NOMO-1 treated with dmso at 0.1 percent for 144 hours (cell line): Measurements from ENCODE around the gene OR51B2.
"Not testable (repeated sequence)": the region's sequence is repeated elsewhere in the genome, so short reads cannot be mapped to it uniquely, and the experiment has no call there.

ENCODE experiments used
- DNase-seq: peaks from one replicate; lab custom pipeline; 2025; ENCODE audit not compliant: unreplicated experiment; lab: John Stamatoyannopoulos, UW

OR51B2 gene

DNA sequence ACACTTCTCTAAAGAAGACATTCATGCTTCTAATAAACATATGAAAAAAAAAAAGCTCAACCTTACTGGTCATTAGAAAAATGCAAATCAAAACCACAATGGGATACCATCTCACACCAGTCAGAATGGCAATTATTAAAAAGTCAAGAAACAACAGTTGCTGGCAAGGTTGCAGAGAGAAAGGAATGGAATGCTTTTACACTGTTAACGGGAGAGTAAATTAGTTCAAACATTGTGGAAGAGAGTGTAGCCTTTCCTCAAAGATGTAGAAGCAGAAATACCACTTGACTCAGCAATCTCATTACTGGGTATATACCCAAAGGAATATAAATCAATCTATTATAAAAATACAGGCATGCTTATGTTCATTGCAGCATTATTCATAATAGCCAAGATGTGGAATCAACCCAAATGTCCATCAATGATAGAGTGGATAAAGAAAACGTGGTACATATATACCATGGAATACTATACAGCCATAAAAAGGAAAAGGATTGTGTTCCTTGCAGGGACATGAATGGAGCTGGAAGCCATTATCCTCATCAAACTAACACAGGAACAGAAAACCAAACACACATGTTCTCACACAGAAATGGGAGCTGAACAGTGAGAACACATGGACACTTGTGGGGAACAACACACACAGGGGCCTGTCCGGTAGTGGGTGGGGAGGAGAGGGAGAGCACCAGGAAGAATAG lies 10.6 kb downstream of the OR51B2 start:
- not testable (repeated sequence) for DNase-seq

DNA sequence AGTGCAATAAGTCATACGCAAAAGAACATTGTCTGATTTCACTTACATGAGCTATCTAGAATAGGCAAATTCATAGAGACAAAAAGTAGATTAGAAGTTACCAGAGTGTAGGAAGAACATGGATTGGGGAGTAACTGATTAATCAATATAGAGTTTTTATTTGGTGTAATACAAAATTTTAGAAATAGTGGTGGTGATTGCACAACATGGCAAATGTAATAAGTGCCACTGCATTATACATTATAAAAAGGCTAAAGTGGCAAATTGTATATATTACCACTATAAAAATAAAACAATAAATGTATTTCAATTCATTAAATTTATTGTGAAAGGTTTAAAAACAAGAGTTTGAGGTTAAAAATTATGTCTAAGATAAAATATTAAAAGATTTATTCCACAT lies 13.7 kb downstream of the OR51B2 start:
- no peak for DNase-seq

DNA sequence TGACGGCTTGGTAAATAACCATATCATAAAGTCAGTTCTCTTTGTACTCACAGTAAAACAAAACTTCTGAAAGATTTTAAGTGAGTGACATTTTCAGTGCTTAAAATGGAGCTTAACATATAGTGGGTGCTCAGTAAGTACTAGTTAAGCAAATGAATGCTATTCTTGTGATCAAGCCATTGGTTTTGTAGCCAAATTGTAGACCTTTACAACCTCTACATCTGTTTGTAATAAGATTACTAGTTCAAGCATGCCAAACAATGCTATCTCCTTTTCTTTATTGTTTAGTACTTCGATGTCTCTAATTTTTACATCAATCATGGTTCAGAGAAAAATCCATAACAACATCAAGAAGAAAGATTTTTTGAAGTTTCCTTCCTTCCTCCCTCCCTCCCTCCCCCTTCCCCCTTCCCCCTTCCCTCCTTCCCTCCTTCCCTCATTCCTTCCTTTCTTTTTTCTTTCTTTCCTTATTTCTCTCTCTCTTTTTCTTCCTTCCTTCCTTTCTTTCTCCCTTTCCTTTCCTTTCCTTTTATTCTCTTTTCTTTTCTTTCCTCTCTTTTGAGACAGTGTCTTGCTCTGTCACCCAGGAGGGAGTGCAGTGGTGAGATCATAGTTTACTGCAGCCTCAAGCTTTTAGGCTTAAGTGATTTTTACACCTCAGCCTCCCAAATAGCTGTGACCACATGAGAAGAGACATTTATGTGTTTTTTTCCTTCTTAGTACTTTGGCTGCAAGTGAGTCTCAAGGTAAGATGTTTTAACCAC lies 16.7 kb downstream of the OR51B2 start:
- DNase-seq: no peak

DNA sequence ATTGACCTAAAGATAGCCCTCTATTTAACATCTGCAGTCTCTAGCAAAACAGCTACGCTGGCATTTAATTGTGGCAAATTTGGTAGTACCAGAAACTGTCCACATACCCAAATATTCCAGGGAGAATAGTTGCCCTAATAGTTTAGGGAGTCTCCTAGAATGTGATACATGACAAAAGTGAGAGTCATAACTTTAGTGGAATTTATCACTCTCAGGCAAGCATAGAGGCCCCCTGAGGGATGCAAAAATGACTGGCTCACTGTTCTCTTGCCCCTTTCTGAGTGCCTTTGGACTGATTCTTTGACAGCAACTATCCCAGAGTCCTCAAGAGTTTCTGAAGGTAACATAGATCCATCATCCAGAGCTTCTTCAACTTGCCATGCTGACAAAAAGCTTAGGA lies 20.1 kb downstream of the OR51B2 start:
- DNase-seq: no peak

DNA sequence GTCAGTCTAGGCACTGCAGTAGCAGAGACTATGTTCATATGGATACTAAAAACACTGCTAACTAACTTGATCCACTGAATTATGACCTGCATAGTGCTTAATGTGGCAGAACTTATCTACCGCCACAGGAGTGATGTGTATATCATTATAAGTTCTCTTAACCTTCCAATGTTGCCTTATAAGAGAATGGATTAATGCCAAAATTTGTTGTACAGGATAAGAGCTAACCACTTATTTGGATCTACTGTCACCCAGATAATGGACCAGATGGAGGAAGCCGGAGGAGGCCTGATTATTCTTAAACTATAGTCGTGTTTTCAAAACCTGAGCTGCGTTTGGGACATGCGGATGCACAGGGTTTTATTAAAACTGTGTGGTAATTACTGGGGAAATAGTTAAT lies 20.5 kb downstream of the OR51B2 start:
- DNase-seq: no peak

DNA sequence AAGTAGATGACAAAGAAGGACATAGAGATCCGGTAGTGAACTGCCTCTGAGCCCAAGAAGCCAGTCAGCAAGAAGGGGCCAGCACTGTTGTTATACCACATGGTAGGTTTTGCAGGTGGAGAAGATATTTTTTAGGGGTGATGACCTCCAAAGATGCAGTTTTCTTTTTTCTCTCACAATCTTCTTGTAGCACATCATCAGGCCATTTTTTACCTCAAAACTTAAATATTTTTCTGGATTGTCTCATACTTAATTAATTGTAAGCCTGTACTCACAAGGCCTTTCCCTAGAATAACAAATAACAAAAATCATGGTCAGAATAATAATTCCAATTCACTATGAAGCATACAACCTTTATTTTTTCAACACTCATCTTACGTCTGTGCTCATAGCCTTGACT lies 22.3 kb downstream of the OR51B2 start, which contains the start of gene OR51B4:
OR51B4 (minus strand) TSS at position 101 of the 400 bp plus-strand sequence; CDS start at position 101, 0 bp downstream.
- DNase-seq: no peak

DNA sequence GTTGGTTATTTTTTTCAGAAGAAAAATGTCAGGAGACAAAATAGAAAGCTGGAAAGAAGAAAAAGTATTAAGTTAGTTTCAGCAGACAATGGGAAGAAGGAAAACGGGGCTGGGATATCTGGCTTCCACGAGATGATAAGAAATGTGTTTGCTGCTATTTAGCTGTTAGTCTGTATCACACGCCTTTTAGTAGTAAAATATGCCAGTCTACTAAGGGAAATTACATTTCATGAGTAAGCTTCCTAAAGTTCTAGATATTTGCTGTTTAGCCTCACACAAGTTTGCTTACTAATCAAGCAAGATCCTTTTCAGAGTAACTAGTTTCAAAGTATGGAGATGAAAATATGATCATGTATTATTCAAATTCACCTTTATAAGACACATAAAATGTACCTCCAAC lies 23.8 kb downstream of the OR51B2 start:
- no peak for DNase-seq

DNA sequence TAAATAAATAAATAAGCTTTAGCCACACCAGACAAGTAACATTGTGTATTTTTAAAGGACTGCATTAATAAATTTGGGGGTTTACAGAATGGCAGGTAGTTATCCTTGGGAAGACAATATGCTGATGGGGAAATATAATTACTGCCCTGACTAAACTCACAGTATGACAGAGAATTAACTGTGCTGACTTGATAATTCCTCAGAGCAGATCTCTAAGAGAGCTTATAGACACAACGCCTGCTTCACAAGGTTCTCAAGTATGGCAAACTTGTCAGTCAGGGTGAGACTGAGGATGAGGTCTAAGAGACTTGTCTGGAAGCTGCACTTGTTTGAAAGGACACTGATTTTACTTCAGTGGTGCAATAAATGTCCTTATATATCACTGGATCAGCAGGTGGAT lies 25.6 kb downstream of the OR51B2 start:
- DNase-seq: no peak

DNA sequence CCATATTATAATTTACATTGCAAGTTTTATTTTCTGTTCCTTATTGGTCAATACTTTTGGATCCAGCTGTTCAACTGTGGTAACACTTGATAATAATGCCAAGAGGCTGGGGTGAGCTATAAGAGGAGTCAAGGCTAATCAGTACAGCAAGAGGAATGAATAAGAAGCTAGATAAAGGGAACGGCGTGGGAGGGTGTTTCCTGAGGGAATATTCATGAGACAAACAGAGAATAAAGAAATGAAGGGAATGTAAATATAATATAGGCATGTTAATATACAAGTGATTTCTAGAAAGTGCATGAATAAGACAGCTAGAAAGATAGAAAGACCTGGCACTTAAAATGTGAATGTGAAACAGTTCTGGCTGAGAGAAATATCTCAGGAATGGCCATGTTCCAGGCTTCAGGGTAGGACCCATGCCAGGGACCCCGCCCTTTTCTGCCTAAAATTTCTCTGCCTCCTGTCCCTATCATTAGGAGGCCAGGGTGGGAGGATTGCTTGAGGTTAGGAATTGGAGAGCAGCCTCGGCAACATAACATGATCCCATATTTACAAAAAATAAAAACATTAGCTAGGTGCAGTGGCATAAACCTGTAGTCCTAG lies 26.3 kb downstream of the OR51B2 start:
- DNase-seq: no peak

DNA sequence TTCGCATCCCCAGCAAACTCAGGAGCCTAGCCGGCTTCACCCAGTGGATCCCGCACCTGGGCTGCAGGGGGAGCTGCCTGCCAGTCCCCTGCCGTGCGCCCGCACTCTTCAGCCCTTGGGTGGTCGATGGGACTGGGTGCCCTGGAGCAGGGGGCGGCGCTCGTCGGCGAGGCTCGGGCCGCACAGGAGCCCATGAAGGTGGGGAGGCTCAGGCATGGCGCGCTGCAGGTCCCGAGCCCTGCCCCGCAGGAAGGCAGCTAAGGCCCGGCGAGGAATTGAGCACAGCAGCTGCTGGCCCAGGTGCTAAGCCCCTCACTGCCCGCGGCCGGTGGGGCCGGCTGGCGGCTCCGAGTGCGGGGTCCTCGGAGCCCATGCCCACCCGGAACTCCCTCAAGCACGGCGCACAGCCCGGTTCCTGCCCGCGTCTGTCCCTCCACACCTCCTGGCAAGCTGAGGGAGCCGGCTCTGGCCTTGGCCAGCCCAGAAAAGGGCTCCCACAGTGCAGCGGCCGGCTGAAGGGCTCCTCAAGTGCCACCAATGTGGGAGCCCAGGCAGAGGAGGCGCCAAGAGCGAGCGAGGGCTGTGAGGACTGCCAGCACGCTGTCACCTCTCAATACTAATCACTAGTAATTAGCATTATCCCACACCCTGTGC lies 29.6 kb downstream of the OR51B2 start:
- DNase-seq: not testable (repeated sequence)

DNA sequence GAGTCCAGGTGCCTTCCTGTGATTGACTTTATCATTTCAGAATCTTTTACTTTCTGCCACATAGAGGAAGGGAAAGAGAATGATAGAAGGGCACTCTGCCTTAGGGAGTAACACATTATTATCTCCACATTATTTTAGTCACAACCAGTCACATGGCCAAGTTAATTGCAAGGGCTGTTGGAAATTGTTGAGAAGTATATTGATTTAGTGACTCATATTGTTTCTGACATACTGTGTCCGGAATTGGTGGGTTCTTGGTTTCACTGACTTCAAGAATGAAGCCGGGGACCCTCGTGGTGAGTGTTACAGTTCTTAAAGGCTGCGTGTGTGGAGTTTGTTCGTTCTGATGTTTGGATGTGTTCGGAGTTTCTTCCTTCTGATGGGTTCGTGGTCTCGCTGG lies 31.1 kb downstream of the OR51B2 start:
- DNase-seq: no peak

DNA sequence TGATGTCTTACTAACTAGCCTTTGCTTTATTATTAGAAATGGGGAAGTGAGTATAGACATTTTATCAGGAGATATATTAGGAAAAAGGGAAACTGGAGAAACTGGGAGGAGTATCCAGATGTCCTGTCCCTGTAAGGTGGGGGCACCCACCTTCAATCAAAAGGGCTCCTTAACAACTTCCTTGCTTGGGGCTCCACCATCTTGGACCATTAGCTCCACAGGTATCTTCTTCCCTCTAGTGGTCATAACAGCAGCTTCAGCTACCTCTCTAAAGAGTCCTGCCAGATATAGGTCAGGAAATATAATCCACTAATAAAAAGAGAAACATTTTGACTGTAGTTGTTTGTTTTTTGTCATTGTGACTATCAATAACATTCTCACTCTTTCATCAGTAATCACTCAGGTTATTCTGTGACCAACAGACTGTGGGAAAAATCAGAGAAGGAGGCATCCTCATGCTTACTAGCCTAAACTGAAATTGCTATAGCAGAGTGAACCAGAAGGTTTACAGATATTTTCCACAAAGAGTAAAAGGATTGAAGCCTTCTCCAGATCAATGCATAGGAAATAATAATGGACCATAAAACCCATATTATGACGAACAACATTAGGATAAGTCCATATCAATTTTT lies 32.8 kb downstream of the OR51B2 start:
- DNase-seq: no peak

DNA sequence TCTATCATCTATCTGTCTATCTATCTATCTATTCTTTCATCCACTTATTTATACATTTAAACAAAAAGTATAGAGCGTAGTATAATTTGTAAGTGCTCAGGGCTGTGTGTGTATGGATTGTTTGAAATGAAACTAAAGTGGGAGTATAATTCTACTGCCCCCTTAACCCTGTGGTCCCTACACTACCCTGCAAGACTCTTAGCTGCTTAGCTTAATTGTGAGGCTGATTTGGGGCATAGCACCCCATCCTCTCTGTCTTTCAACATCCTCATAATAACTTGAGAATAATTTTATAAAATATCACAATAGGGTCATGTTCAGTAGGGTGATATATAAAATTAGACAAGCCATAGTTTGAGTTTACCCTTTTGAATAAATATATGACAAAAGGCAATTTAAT lies 34.0 kb downstream of the OR51B2 start:
- DNase-seq: no peak

DNA sequence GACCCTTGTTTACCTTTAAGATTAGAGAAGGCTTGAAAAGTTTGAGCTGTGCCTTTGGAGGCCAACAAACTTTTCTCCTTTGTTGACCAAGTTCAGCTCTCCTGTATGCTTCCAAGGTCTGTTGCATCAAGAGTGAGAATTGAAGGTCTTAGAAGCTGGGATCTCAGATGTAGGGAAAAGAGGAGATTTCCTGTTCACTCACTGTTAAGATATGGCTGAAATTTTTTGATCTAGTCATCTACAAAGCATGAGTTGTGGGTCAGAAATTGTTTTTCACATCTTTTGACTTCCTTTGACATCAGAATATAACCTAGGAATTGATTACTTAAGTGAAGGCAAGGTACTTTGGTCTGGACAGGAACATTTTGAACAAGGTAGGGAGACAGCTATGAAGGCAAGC lies 34.4 kb downstream of the OR51B2 start:
- no peak for DNase-seq

DNA sequence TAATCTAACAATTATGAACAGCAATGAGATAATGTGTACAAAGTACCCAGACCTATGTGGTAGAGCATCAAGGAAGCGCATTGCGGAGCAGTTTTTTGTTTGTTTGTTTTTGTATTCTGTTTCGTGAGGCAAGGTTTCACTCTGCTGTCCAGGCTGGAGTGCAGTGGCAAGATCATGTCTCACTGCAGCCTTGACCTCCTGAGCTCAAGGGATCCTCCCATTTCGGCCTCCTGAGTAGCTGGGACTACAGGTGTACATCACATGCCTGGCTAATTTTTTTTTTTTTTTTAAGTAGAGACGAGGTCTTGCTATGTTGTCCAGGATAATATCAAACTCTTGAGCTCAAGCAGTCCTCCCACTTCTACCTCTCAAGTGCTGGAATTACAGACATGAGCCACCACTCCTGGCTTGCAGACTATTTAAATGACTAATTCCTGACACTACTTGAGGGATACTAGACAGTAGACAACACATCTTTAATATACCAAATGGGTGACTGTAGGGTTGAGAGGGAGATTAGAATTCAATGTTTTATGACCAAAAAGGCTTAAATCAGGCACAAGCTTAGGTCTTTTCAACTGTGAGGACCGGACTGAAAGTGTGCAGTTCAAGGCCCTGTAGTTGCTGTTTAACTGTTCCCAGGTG lies 35.1 kb downstream of the OR51B2 start:
- DNase-seq: no peak

DNA sequence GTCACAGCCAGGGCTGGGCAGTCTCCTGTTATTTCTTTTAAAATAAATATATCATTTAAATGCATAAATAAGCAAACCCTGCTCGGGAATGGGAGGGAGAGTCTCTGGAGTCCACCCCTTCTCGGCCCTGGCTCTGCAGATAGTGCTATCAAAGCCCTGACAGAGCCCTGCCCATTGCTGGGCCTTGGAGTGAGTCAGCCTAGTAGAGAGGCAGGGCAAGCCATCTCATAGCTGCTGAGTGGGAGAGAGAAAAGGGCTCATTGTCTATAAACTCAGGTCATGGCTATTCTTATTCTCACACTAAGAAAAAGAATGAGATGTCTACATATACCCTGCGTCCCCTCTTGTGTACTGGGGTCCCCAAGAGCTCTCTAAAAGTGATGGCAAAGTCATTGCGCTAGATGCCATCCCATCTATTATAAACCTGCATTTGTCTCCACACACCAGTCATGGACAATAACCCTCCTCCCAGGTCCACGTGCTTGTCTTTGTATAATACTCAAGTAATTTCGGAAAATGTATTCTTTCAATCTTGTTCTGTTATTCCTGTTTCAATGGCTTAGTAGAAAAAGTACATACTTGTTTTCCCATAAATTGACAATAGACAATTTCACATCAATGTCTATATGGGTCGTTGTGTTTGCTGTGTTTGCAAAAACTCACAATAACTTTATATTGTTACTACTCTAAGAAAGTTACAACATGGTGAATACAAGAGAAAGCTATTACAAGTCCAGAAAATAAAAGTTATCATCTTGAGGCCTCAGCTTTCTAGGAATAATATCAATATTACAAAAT lies 35.8 kb downstream of the OR51B2 start:
- DNase-seq: no peak

DNA sequence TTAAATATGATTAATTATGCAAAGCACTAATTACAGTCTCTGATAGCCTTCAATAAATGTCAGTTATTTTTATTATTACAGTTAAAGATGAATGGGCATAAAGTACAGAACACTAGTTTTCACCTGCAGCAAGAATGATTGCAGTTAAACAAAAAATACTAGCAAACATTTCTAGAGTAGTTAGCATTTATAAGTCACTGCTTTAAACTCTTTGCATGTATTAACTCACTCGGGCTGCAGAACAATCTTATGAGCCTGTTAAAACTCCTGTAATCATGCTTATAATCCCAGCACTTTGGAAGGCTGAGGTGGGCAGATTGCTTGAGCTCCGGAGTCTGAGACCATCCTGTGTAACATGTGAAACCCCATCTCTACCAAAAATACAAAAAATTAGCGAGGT lies 37.2 kb downstream of the OR51B2 start:
- DNase-seq: no peak

DNA sequence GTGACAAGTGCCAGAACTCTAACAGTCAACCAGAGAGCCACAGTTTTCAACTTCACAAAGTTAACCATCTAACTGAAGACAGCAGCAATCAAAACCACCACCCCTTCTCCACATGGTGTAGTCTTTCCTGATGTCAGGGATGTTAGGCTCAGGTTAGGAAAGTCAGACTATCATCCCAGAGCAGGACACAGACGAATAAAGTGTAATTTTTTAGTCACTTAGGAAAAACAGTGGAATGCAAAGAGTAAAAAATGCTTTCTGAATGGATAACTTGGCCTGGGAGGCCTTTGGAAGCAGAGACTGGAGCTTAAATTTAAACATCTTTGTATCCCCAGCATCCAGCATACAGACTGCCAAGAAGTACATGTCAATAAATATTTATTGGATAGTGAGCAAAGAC lies 37.7 kb downstream of the OR51B2 start:
- no peak for DNase-seq

DNA sequence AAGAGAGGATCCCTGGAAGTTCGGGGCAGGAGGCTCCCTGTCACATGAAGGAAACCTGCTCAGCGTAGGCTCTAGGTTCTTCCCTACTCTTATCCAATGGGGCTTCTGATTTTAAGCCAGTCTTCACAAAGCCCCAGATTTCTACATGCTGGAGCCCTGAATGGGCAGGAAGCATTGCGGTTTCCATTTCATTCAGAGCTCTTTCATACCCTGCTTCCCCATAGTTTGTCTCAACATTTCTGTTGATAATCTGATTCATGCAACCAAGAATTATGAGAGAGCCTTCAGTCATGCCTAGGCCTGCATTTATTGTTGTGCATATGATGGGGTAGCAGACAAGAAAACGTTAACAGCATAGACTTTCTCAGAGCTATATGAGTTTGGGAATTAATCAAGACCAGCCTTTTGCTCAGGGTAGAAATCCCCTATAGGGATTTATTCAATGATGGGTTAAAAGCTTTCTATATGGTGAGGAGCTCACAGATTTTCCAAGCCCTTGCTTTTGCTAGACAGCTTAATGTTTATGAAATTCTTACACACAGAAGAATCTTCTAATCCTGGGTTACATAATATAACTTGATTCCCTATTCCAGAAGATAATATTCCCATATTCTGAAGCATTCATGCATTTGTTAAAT lies 38.3 kb downstream of the OR51B2 start:
- DNase-seq: no peak
